GM12878 (cell line): ENCODE measurements around the gene UBE2Q2. TPM values are rescaled to one million over a fixed set of nuclear protein-coding genes. Genes with fewer than 3 reads are reported as not detected.

Experiments
- ATAC-seq: fragments of 200-7000 bp; cut with Tn5 transposase; 3 replicates; pipeline ENCODE4 v1.9.1; 2020; ENCODE audit warnings: mild to moderate bottlenecking, moderate library complexity
- BruUV-seq: library from RNA; stranded (reverse); fragments of 400-500 nt; replicated peaks from 2 replicates; lab custom pipeline; 2021; lab: Mats Ljungman, UMichigan
- CTCF ChIA-PET: fragments of 300-600 bp; sonication (Branson Sonifier 250); formaldehyde crosslinking; extraction: SDS; loops from one replicate; lab custom pipeline; 2021; ENCODE audit warnings: inconsistent platforms; lab: Yijun Ruan, JAX
- POLR2A ChIA-PET: fragments of 350-600 bp; formaldehyde crosslinking; extraction: SDS; loops from one replicate; lab custom pipeline; 2021; ENCODE audit warnings: inconsistent platforms; lab: Charles Lee
- RAD21 ChIA-PET: fragments of 300-600 bp; sonication (Branson Sonifier 250); formaldehyde crosslinking; loops from one replicate; lab custom pipeline; 2023; ENCODE audit warnings: antibody characterized with exemption; ENCODE audit not compliant: unreplicated experiment; lab: Charles Lee
- SMC1A ChIA-PET: fragments of 300-600 bp; sonication (Branson Sonifier 250); formaldehyde crosslinking; loops from one replicate; lab custom pipeline; 2023; ENCODE audit not compliant: unreplicated experiment, uncharacterized antibody; lab: Charles Lee
- DNase-seq: peaks from one replicate; pipeline ENCODE4 v3.0.0-alpha.2; 2011; ENCODE audit warnings: low read depth, low spot score
- FAIRE-seq: peaks from 3 replicates; lab custom pipeline; 2011; peaks lifted over from hg19 to GRCh38; lab: Jason Lieb, UNC
- H2AFZ ChIP-seq: 2 replicates; pipeline ENCODE4 v1.6.0; 2011; ENCODE audit warnings: low read depth, low read length, control low read depth; ENCODE audit not compliant: control insufficient read depth
- H3K27ac ChIP-seq: 2 replicates; pipeline ENCODE4 v1.5.1; 2011; ENCODE audit warnings: control low read depth; ENCODE audit not compliant: control insufficient read depth, insufficient read depth
- H3K27me3 ChIP-seq, 2 experiments: replicated peaks in 1 of 2; 2 replicates each; pipeline versions ENCODE4 v1.6.0 to v1.6.1; 2011; ENCODE audit warnings: low read length in 1 of 2; ENCODE audit not compliant: control insufficient read depth in 2 of 2, insufficient read depth in 2 of 2
- H3K36me3 ChIP-seq, 2 experiments: 2 replicates each; pipeline ENCODE4 v1.5.1; 2011; ENCODE audit warnings: low read length in 1 of 2; ENCODE audit not compliant: control insufficient read depth in 2 of 2, insufficient read depth in 2 of 2
- H3K4me1 ChIP-seq: 2 replicates; pipeline ENCODE4 v1.6.1; 2011; ENCODE audit warnings: mild to moderate bottlenecking, low read length, moderate library complexity, mixed read lengths; ENCODE audit not compliant: control insufficient read depth, insufficient read depth
- H3K4me2 ChIP-seq: 2 replicates; pipeline ENCODE4 v1.6.0; 2011; ENCODE audit warnings: control low read depth; ENCODE audit not compliant: control insufficient read depth, insufficient read depth
- H3K4me3 ChIP-seq: fragments of 200-600 bp; sonication (generic); 2 replicates; pipeline ENCODE4 v1.5.1; 2016
- H3K79me2 ChIP-seq: 2 replicates; pipeline ENCODE4 v1.6.0; 2011; ENCODE audit warnings: low read length; ENCODE audit not compliant: control insufficient read depth, insufficient read depth
- H3K9ac ChIP-seq: 2 replicates; pipeline ENCODE4 v1.8.0; 2011; ENCODE audit warnings: low read length, control low read depth, mixed read lengths; ENCODE audit not compliant: control insufficient read depth, insufficient read depth
- H3K9me3 ChIP-seq: replicated peaks from 3 replicates; pipeline ENCODE4 v1.5.1; 2011; ENCODE audit warnings: mild to moderate bottlenecking, low read length; ENCODE audit not compliant: control insufficient read depth, insufficient read depth
- H4K20me1 ChIP-seq: 2 replicates; pipeline ENCODE4 v1.6.0; 2011; ENCODE audit not compliant: control insufficient read depth, insufficient read depth
- ATF7 ChIP-seq: fragments of 450-650 bp; IDR thresholded peaks from 2 replicates; pipeline ENCODE4 v1.6.1; 2016; ENCODE audit warnings: low read depth, mild to moderate bottlenecking
- DPF2 ChIP-seq: fragments of 450-650 bp; IDR thresholded peaks from 2 replicates; pipeline ENCODE4 v1.6.1; 2017; ENCODE audit warnings: mild to moderate bottlenecking
- GATAD2B ChIP-seq: fragments of 450-650 bp; conservative IDR thresholded peaks from 2 replicates; pipeline ENCODE4 v1.6.1; 2017; ENCODE audit warnings: low read depth, mild to moderate bottlenecking, moderate library complexity
- HCFC1 ChIP-seq: fragments of 150-350 bp; IDR thresholded peaks from 2 replicates; pipeline ENCODE4 v1.6.1; 2014; ENCODE audit warnings: low read length
- HDAC2 ChIP-seq: fragments of 200-600 bp; sonication (generic); IDR thresholded peaks from 2 replicates; pipeline ENCODE4 v1.6.1; 2017
- HDAC6 ChIP-seq: fragments of 200-600 bp; sonication (generic); IDR thresholded peaks from one replicate; pipeline ENCODE4 v1.8.0; 2017; ENCODE audit warnings: antibody characterized with exemption; ENCODE audit not compliant: unreplicated experiment
- IKZF1 ChIP-seq: fragments of 450-650 bp; conservative IDR thresholded peaks from 2 replicates; pipeline ENCODE4 v1.6.1; 2017; ENCODE audit warnings: antibody characterized with exemption, mild to moderate bottlenecking
- KLF5 ChIP-seq: fragments of 450-650 bp; IDR thresholded peaks from 2 replicates; pipeline ENCODE4 v1.6.1; 2014; ENCODE audit warnings: mild to moderate bottlenecking; ENCODE audit not compliant: partially characterized antibody
- LARP7 ChIP-seq: fragments of 450-650 bp; IDR thresholded peaks from 2 replicates; pipeline ENCODE4 v1.6.1; 2017; ENCODE audit warnings: mild to moderate bottlenecking
- MXI1 ChIP-seq: fragments of 150-350 bp; IDR thresholded peaks from 2 replicates; pipeline ENCODE4 v1.6.1; 2011; ENCODE audit warnings: low read depth, mild to moderate bottlenecking, inconsistent platforms, low read length, improper control_type of control experiment
- NBN ChIP-seq: fragments of 450-650 bp; IDR thresholded peaks from 2 replicates; pipeline ENCODE4 v1.6.1; 2016
- POLR2A ChIP-seq: IDR thresholded peaks from 2 replicates; pipeline ENCODE4 v1.6.1; 2011; ENCODE audit warnings: low read depth, mild to moderate bottlenecking, low read length
- POLR2AphosphoS5 ChIP-seq: IDR thresholded peaks from 2 replicates; pipeline ENCODE4 v1.6.1; 2011; ENCODE audit warnings: mild to moderate bottlenecking, low read length, inconsistent platforms
- SIN3A ChIP-seq: IDR thresholded peaks from 2 replicates; pipeline ENCODE4 v1.6.1; 2012; ENCODE audit warnings: low read depth, low read length, improper control_type of control experiment
- SMARCA5 ChIP-seq: fragments of 450-650 bp; IDR thresholded peaks from 2 replicates; pipeline ENCODE4 v1.6.1; 2017; ENCODE audit warnings: mild to moderate bottlenecking
- YY1 ChIP-seq: IDR thresholded peaks from 2 replicates; pipeline ENCODE4 v1.6.1; 2011; ENCODE audit warnings: low read depth, mild to moderate bottlenecking, low read length
- ZNF207 ChIP-seq: fragments of 450-650 bp; IDR thresholded peaks from 2 replicates; pipeline ENCODE4 v1.6.1; 2014; ENCODE audit warnings: antibody characterized with exemption, mild to moderate bottlenecking, borderline replicate concordance
- WGBS: methylation state at CpG from one replicate; pipeline ENCODE4 v1.1.6; 2016; ENCODE audit warnings: low lambda C conversion rate; ENCODE audit not compliant: insufficient replicate concordance, insufficient coverage; ENCODE audit errors: missing lambda C conversion rate; 5-methylcytosine and 5-hydroxymethylcytosine counted together
- in situ Hi-C: fragments of 300-500 bp; cut with MboI; formaldehyde crosslinking; loops from 9 replicates; pipeline ENCODE4 v1.14.3; 2018; ENCODE audit warnings: mixed read lengths
- intact Hi-C: fragments of 100-400 bp; cut with micrococcal nuclease; formaldehyde crosslinking; loops from one replicate; pipeline ENCODE4 v1.14.2; 2022; ENCODE audit not compliant: unreplicated experiment
- polyA plus RNA-seq, 11 experiments: library from polyadenylated mRNA; depleted of rRNA in 4 of 11; unstranded in 6 of 11; stranded (reverse) in 5 of 11; fragments of >200 nt; fragmentation: Nextera tagmentation in 4 of 11; fragmentation: Illumina TruSeq in 1 of 11; extraction: Ambion mirVana in 4 of 11; extraction: Trizol in 1 of 11; gene quantifications; 1 replicate in 1 of 11; 2 replicates in 10 of 11; pipeline versions ENCODE4 v1.2.1 to v1.2.3, GENCODE V29; 2011 to 2016; ENCODE audit warnings: inconsistent platforms in 2 of 11, missing spikeins in 2 of 11, low read depth in 1 of 11
- total RNA-seq, 4 experiments: library from RNA; depleted of rRNA in 3 of 4; stranded (reverse); fragments of >200 nt in 3 of 4; fragmentation: Illumina TruSeq in 1 of 4; extraction: Trizol in 1 of 4; gene quantifications; 2 replicates each; pipeline versions ENCODE4 v1.2.1 to v1.2.3, GENCODE V29; 2013 to 2021
- TF ChIP-seq, protein P1 (sequence below): fragments of 450-650 bp; IDR thresholded peaks from 2 replicates; pipeline ENCODE4 v1.6.1; 2017; ENCODE audit warnings: mild to moderate bottlenecking
- TF ChIP-seq, protein P2 (sequence below): fragments of 450-650 bp; conservative IDR thresholded peaks from 2 replicates; pipeline ENCODE4 v1.6.1; 2017; ENCODE audit warnings: mild to moderate bottlenecking, moderate library complexity
- TF ChIP-seq, protein P3 (sequence below): fragments of 450-650 bp; IDR thresholded peaks from 2 replicates; pipeline ENCODE4 v1.6.1; 2016; ENCODE audit warnings: mild to moderate bottlenecking

UBE2Q2 gene
- total and polyA plus RNA-seq, 10 of the 15 experiments (the other 5 are each of a cell fraction or from before 2014, with no cell fraction given), result 11.1 to 31.9 (median 21.6) TPM

DNA sequence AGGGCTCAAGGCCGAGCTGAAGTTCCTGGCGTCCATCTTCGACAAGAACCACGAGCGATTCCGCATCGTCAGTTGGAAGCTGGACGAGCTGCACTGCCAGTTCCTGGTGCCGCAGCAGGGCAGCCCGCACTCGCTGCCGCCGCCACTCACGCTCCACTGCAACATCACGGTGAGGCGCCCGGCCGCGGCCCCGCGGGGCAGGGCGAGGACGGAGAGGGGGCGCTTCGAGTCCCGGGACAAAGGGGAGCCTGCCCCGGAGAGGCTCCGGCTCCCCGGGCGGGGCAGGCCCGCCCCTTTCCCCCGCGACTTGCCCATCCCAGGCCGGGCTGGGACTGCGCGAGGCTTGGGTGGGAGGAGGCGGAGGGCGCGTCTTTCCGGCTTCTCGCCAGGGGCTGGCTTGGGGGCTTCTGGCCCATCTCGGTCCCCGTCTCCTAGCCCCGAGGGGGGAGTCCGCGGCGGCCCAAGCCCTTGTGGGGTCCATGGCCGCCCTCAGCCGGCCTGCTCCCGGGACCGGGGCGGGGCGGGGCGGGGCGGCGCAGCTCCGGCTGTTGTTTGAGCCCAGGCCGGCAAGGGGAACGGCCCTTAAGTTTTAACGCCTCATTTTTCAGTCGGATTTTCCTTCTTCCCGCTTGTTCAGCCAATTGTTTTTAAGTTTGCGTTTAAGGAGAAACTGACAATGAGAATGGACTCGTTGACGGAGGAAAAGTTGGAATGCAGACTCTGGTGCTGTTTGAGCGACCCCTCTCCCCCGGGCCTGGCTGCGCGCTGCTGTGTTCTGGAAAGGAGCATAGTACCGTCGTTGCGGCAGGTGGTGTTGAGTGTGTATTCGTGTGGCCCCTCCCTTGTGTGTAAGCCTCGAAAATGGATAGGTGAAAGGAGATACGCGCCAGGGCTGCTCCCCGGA is 683 bp downstream of the UBE2Q2 start:
- Histone ChIP-seq H3K9ac (peak overlapping the region; percentile 84), H4K20me1 (no peaks in the 10 kb centered on the region), H3K4me2 (peak overlapping the region; percentile 69), H3K9me3 (no peaks in the 10 kb centered on the region), H3K4me1 (peaks cover 10% of the 10 kb centered on the region), H3K79me2 (peaks cover 44% of the 10 kb centered on the region), H2AFZ (peak overlapping the region; percentile 91), H3K27ac (peak overlapping the region; percentile 63), H3K27me3 (no peaks in the 10 kb centered on the region), H3K4me3 (peak overlapping the region; percentile 93), H3K36me3 (no peaks in the 10 kb centered on the region)
- no TSS peak for BruUV-seq
- ATAC-seq (peak; percentile 73), FAIRE-seq (peak; percentile 62), DNase-seq (no peak)
- CTCF ChIA-PET, result interaction anchor here (1.3 to 1.6 kb wide), 3 partner anchors 41 to 295 kb away, joined by 3 to 6 read pairs (median 3); no protein-coding TSS in a partner anchor
- POLR2A ChIA-PET, result interaction anchor here (0.7 to 1.2 kb wide), 5 partner anchors 12 to 215 kb away, joined by 3 to 4 read pairs (median 3); no protein-coding TSS in a partner anchor
- RAD21 ChIA-PET, result interaction anchor here (1.1 to 1.5 kb wide), 2 partner anchors 85 to 213 kb away, joined by 3 read pairs; no protein-coding TSS in a partner anchor
- in situ Hi-C loops, result no loop called here
- TF ChIP-seq, protein P1, sequence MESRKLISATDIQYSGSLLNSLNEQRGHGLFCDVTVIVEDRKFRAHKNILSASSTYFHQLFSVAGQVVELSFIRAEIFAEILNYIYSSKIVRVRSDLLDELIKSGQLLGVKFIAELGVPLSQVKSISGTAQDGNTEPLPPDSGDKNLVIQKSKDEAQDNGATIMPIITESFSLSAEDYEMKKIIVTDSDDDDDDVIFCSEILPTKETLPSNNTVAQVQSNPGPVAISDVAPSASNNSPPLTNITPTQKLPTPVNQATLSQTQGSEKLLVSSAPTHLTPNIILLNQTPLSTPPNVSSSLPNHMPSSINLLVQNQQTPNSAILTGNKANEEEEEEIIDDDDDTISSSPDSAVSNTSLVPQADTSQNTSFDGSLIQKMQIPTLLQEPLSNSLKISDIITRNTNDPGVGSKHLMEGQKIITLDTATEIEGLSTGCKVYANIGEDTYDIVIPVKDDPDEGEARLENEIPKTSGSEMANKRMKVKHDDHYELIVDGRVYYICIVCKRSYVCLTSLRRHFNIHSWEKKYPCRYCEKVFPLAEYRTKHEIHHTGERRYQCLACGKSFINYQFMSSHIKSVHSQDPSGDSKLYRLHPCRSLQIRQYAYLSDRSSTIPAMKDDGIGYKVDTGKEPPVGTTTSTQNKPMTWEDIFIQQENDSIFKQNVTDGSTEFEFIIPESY, result no peak
- TF ChIP-seq, protein P2, sequence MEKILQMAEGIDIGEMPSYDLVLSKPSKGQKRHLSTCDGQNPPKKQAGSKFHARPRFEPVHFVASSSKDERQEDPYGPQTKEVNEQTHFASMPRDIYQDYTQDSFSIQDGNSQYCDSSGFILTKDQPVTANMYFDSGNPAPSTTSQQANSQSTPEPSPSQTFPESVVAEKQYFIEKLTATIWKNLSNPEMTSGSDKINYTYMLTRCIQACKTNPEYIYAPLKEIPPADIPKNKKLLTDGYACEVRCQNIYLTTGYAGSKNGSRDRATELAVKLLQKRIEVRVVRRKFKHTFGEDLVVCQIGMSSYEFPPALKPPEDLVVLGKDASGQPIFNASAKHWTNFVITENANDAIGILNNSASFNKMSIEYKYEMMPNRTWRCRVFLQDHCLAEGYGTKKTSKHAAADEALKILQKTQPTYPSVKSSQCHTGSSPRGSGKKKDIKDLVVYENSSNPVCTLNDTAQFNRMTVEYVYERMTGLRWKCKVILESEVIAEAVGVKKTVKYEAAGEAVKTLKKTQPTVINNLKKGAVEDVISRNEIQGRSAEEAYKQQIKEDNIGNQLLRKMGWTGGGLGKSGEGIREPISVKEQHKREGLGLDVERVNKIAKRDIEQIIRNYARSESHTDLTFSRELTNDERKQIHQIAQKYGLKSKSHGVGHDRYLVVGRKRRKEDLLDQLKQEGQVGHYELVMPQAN, result peak; percentile 45
- TF ChIP-seq ATF7, result peak; percentile 34; the same call in 1 of the 2 replicates
- peak; percentile 55 for TF ChIP-seq GATAD2B
- TF ChIP-seq ZNF207, result 0 out of 2 replicates have a peak, but pooled peaks have one; percentile 52
- 0 out of 2 replicates have a peak, but pooled peaks have one; percentile 13 for TF ChIP-seq MXI1
- 0 out of 2 replicates have a peak, but pooled peaks have one; percentile 12 for TF ChIP-seq HDAC2
- 0 out of 2 replicates have a peak, but pooled peaks have one; percentile 11 for TF ChIP-seq SIN3A
- 0 out of 2 replicates have a peak, but pooled peaks have one; percentile 10 for TF ChIP-seq HCFC1
- peak; percentile 58 for TF ChIP-seq YY1
- TF ChIP-seq IKZF1, result peak; percentile 26; the same call in 1 of the 2 replicates
- TF ChIP-seq LARP7, result 0 out of 2 replicates have a peak, but pooled peaks have one; percentile 54
- no peak for TF ChIP-seq HDAC6
- peak; percentile 18 for TF ChIP-seq KLF5
- TF ChIP-seq POLR2AphosphoS5, result peak; percentile 22
- TF ChIP-seq POLR2A, result peak; percentile 81
- no peak; the same call in 1 of the 2 replicates for TF ChIP-seq NBN
- peak; percentile 5; the same call in 1 of the 2 replicates for TF ChIP-seq SMARCA5
- TF ChIP-seq, protein P3, sequence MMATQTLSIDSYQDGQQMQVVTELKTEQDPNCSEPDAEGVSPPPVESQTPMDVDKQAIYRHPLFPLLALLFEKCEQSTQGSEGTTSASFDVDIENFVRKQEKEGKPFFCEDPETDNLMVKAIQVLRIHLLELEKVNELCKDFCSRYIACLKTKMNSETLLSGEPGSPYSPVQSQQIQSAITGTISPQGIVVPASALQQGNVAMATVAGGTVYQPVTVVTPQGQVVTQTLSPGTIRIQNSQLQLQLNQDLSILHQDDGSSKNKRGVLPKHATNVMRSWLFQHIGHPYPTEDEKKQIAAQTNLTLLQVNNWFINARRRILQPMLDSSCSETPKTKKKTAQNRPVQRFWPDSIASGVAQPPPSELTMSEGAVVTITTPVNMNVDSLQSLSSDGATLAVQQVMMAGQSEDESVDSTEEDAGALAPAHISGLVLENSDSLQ, result peak; percentile 16; the same call in 1 of the 2 replicates
- no peak for TF ChIP-seq DPF2
- SMC1A ChIA-PET, result interaction anchor here (1.1 kb wide), 1 partner anchor 59 kb away, joined by 3 read pairs; the partner anchor contains the start of gene FBXO22
- under 1% methylated on average over 67 of the region's 77 CpGs for WGBS
- intact Hi-C loops, result no loop called here
